HG02885 (cell line): Measurements from ENCODE around the gene MAGI3.
"Not testable (repeated sequence)": the region's sequence is repeated elsewhere in the genome, so short reads cannot be mapped to it uniquely, and the experiment has no call there.

ENCODE experiments used
- ATAC-seq: cut with Tn5 transposase; IDR thresholded peaks from one replicate; pipeline ENCODE4 v1.9.1; 2021; ENCODE audit warnings: mild to moderate bottlenecking; ENCODE audit not compliant: unreplicated experiment, poor library complexity

Gene MAGI3

GRCh38 chr1:113557187-113557586 is 166.9 kb downstream of the MAGI3 start:
- no peak for ATAC-seq

- no peak for ATAC-seq
Measured at GRCh38 chr1:113565621-113566020, 175.3 kb downstream of the MAGI3 start.

- no peak for ATAC-seq
Measured at GRCh38 chr1:113567427-113567826, 177.1 kb downstream of the MAGI3 start.

- not testable (repeated sequence) for ATAC-seq
Measured at GRCh38 chr1:113575744-113576260, 185.5 kb downstream of the MAGI3 start.

GRCh38 chr1:113576271-113576670 is 186.0 kb downstream of the MAGI3 start:
- no peak for ATAC-seq

- ATAC-seq = no peak
Measured at GRCh38 chr1:113579256-113580018, 189.1 kb downstream of the MAGI3 start.

GRCh38 chr1:113581323-113581722 is 191.0 kb downstream of the MAGI3 start:
- ATAC-seq = no peak

GRCh38 chr1:113582084-113582483 is 191.8 kb downstream of the MAGI3 start:
- no peak for ATAC-seq

GRCh38 chr1:113587475-113587874 is 197.2 kb downstream of the MAGI3 start:
- ATAC-seq = no peak

- ATAC-seq = no peak
Measured at GRCh38 chr1:113592230-113592629, 201.9 kb downstream of the MAGI3 start.

- ATAC-seq = no peak
Measured at GRCh38 chr1:113593550-113594297, 203.4 kb downstream of the MAGI3 start.

GRCh38 chr1:113604466-113604865 is 214.2 kb downstream of the MAGI3 start:
- not testable (repeated sequence) for ATAC-seq

- no peak for ATAC-seq
Measured at GRCh38 chr1:113605146-113605545, 214.8 kb downstream of the MAGI3 start.

- no peak for ATAC-seq
Measured at GRCh38 chr1:113608399-113608798, 218.1 kb downstream of the MAGI3 start.

GRCh38 chr1:113610372-113610771 is 220.1 kb downstream of the MAGI3 start:
- no peak for ATAC-seq

- ATAC-seq = no peak
Measured at GRCh38 chr1:113615425-113615824, 225.1 kb downstream of the MAGI3 start.

GRCh38 chr1:113616156-113616555 is 225.8 kb downstream of the MAGI3 start:
- no peak for ATAC-seq

- no peak for ATAC-seq
Measured at GRCh38 chr1:113617438-113618141, 227.3 kb downstream of the MAGI3 start.

- ATAC-seq = no peak
Measured at GRCh38 chr1:113628997-113629396, 238.7 kb downstream of the MAGI3 start.

GRCh38 chr1:113630340-113631327 is 240.3 kb downstream of the MAGI3 start:
- no peak for ATAC-seq
